Keratinocyte (primary cell): ENCODE data around the gene SCUBE3. TPM values are rescaled to one million over a fixed set of nuclear protein-coding genes. Genes with fewer than 3 reads are reported as not detected.

ENCODE experiments used
- DNase-seq: peaks from one replicate; pipeline ENCODE4 v3.0.0-alpha.2; 2011; ENCODE audit warnings: low read depth, missing footprints, low spot score
- FAIRE-seq: peaks from 2 replicates; lab custom pipeline; 2011; peaks lifted over from hg19 to GRCh38; lab: Jason Lieb, UNC
- H2AFZ ChIP-seq: 2 replicates; pipeline ENCODE4 v1.6.0; 2012; ENCODE audit warnings: low read length, control low read depth, inconsistent platforms; ENCODE audit not compliant: control insufficient read depth
- H3K27ac ChIP-seq: 2 replicates; pipeline ENCODE4 v1.5.1; 2011; ENCODE audit warnings: low read length; ENCODE audit not compliant: control insufficient read depth, insufficient read depth
- H3K27me3 ChIP-seq: 3 replicates; pipeline ENCODE4 v1.6.0; 2011; ENCODE audit warnings: low read length; ENCODE audit not compliant: control insufficient read depth, insufficient read depth; ENCODE audit errors: extremely low read depth
- H3K36me3 ChIP-seq, 2 experiments: 2 replicates in 1 of 2; 3 replicates in 1 of 2; pipeline ENCODE4 v1.5.1; 2011; ENCODE audit warnings: low read length in 2 of 2, mild to moderate bottlenecking in 1 of 2; ENCODE audit not compliant: control insufficient read depth in 2 of 2, insufficient read depth in 2 of 2; ENCODE audit errors: extremely low read depth in 1 of 2
- H3K4me1 ChIP-seq: 3 replicates; pipeline ENCODE4 v1.5.1; 2011; ENCODE audit warnings: low read length; ENCODE audit not compliant: control insufficient read depth, insufficient read depth; ENCODE audit errors: extremely low read depth
- H3K4me2 ChIP-seq: 3 replicates; pipeline ENCODE4 v1.6.0; 2011; ENCODE audit warnings: low read depth, low read length; ENCODE audit not compliant: control insufficient read depth, insufficient read depth; ENCODE audit errors: extremely low read depth
- H3K4me3 ChIP-seq, 3 experiments: fragments of 200-600 bp in 1 of 3; sonication (generic) in 1 of 3; 2 replicates in 2 of 3; 3 replicates in 1 of 3; pipeline ENCODE4 v1.5.1; 2011 to 2016; ENCODE audit warnings: low read length in 3 of 3, mild to moderate bottlenecking in 3 of 3, control low read depth in 2 of 3, inconsistent platforms in 1 of 3, low read depth in 1 of 3, mixed read lengths in 1 of 3, mixed run types in 1 of 3, moderate library complexity in 1 of 3; ENCODE audit not compliant: control insufficient read depth in 2 of 3, insufficient read depth in 2 of 3; ENCODE audit errors: extremely low read depth in 1 of 3
- H3K79me2 ChIP-seq: 2 replicates; pipeline ENCODE4 v1.6.0; 2012; ENCODE audit warnings: low read length; ENCODE audit not compliant: control insufficient read depth, insufficient read depth
- H3K9ac ChIP-seq: 3 replicates; pipeline ENCODE4 v1.6.0; 2011; ENCODE audit warnings: low read length; ENCODE audit not compliant: control insufficient read depth, insufficient read depth; ENCODE audit errors: extremely low read depth
- H3K9me1 ChIP-seq: 3 replicates; pipeline ENCODE4 v1.6.0; 2011; ENCODE audit warnings: low read length; ENCODE audit not compliant: control insufficient read depth, insufficient read depth; ENCODE audit errors: extremely low read depth
- H3K9me3 ChIP-seq: 2 replicates; pipeline ENCODE4 v1.5.1; 2012; ENCODE audit warnings: low read depth, low read length; ENCODE audit not compliant: control insufficient read depth
- H4K20me1 ChIP-seq: 3 replicates; pipeline ENCODE4 v1.6.0; 2011; ENCODE audit warnings: low read length; ENCODE audit not compliant: control insufficient read depth, insufficient read depth; ENCODE audit errors: extremely low read depth
- EZH2 ChIP-seq: IDR thresholded peaks from one replicate; pipeline ENCODE4 v1.6.1; 2012; ENCODE audit warnings: inconsistent platforms, mild to moderate bottlenecking, low read length, moderate library complexity
- dilution Hi-C: fragments of 300-500 bp; cut with MboI; formaldehyde crosslinking; loops from one replicate; pipeline ENCODE4 v1.7.0; 2020; ENCODE audit warnings: low sequenced_read_pairs; ENCODE audit not compliant: extremely low pct_ligation_motif_present
- polyA plus RNA-seq, 5 experiments: library from polyadenylated mRNA; depleted of rRNA in 3 of 5; stranded (reverse) in 3 of 5; stranded (forward) in 1 of 5; unstranded in 1 of 5; fragments of >200 nt; gene quantifications; 1 replicate in 1 of 5; 2 replicates in 3 of 5; 3 replicates in 1 of 5; pipeline versions ENCODE4 v1.2.1 to v1.2.3, GENCODE V29; 2011 to 2012; ENCODE audit warnings: missing spikeins in 2 of 5, low read depth in 1 of 5, low replicate concordance in 1 of 5
- TF ChIP-seq, protein P1 (sequence below), 3 experiments: IDR thresholded peaks in 1 of 3; conservative IDR thresholded peaks in 1 of 3; optimal IDR thresholded peaks in 1 of 3; 2 replicates in 2 of 3; 3 replicates in 1 of 3; pipeline versions ENCODE3 to v1.5.1; 2011; ENCODE audit warnings: low read length in 3 of 3, mild to moderate bottlenecking in 3 of 3, moderate library complexity in 2 of 3, control low read depth in 1 of 3, inconsistent platforms in 1 of 3; ENCODE audit not compliant: insufficient read depth in 2 of 3; ENCODE audit errors: extremely low read depth in 1 of 3

SCUBE3 gene
- polyA plus RNA-seq, 1 donor (not counting 4 experiments of a cell fraction or from before 2014, with no cell fraction given): 0.01 TPM

DNA sequence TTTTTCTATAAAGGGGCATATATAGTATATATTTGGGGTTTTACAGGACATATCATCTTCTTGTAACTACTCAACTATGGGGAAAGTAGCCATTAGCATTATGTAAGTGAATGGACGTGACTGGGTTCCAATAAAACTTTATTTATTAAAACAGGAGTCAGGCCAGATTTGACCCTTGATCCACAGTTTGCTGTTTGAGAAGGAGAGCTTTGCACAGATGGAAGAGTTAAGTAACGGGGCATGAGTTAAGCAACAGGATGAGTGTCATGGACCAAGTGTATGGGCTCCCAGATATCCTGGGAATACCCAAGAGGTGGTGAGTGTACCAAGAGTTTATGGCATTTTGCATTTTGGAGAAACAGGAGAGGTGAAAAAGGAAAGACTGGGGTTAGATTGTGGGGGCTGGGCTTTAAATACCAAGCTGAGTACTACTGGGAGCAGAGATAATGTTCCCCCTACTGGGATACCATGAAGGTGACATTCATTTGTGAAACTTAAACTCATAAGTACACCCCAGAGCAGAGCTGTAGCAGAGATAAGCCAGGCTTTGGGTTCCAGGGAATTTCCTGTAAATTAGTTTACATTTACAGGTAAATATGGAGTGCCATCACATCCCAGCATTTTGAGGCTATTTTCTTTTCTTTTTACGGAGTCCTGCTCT, 18.5 kb upstream of the SCUBE3 start:
- no peak for FAIRE-seq
- Histone ChIP-seq H3K4me2 (no peak overlapping the region), H3K9me3 (no peaks in the 10 kb centered on the region), H3K27ac (no peak overlapping the region), H3K9me1 (no peaks in the 10 kb centered on the region), H3K27me3 (peaks cover 4% of the 10 kb centered on the region), H3K79me2 (no peaks in the 10 kb centered on the region), H4K20me1 (no peaks in the 10 kb centered on the region), H3K4me1 (no peaks in the 10 kb centered on the region), H3K9ac (no peak overlapping the region), H2AFZ (no peak overlapping the region), H3K36me3 (no peaks in the 10 kb centered on the region), H3K4me3 (no peak overlapping the region)
- DNase-seq: no peak
- TF ChIP-seq, protein P1, sequence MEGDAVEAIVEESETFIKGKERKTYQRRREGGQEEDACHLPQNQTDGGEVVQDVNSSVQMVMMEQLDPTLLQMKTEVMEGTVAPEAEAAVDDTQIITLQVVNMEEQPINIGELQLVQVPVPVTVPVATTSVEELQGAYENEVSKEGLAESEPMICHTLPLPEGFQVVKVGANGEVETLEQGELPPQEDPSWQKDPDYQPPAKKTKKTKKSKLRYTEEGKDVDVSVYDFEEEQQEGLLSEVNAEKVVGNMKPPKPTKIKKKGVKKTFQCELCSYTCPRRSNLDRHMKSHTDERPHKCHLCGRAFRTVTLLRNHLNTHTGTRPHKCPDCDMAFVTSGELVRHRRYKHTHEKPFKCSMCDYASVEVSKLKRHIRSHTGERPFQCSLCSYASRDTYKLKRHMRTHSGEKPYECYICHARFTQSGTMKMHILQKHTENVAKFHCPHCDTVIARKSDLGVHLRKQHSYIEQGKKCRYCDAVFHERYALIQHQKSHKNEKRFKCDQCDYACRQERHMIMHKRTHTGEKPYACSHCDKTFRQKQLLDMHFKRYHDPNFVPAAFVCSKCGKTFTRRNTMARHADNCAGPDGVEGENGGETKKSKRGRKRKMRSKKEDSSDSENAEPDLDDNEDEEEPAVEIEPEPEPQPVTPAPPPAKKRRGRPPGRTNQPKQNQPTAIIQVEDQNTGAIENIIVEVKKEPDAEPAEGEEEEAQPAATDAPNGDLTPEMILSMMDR (optimal IDR thresholded peaks at IDR 0.05 in 1 of 3, IDR thresholded peaks at IDR 0.05 in 1 of 3, conservative IDR thresholded peaks at IDR 0.05 in 1 of 3; ENCODE audit: extremely low read depth in 1 of 3, insufficient read depth in 2 of 3, low read length in 3 of 3): no peak
- no peak for TF ChIP-seq EZH2
- dilution Hi-C loops: no loop called here

DNA sequence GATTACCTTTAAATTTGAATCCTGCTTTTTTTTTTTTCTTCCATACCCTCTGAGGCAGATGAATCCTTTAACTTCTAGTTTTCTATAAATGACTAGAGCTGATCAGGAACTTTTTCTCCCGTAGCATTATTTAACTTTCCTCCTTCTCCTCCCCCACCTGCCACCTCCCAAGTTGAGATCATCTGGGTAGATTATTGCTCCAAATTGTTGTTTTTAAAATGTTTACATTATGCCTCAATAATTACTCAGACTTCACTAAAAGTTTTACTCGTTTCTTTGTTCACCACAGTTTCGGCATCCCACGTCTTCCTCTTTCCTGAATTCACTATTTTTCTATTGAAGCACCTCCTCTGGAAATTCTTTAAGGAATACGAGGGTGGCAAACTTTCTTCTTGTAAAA, 16.6 kb upstream of the SCUBE3 start:
- FAIRE-seq (no peak), DNase-seq (no peak)
- Histone ChIP-seq H3K4me1 (no peaks in the 10 kb centered on the region), H3K9me1 (no peaks in the 10 kb centered on the region), H3K27ac (no peak overlapping the region), H3K79me2 (no peaks in the 10 kb centered on the region), H3K4me3 (no peak overlapping the region), H2AFZ (no peak overlapping the region), H3K9ac (no peak overlapping the region), H3K9me3 (no peaks in the 10 kb centered on the region), H3K4me2 (no peak overlapping the region), H3K36me3 (no peaks in the 10 kb centered on the region), H4K20me1 (no peaks in the 10 kb centered on the region), H3K27me3 (peaks cover 4% of the 10 kb centered on the region)
- dilution Hi-C loops: no loop called here
- TF ChIP-seq, protein P1 (optimal IDR thresholded peaks at IDR 0.05 in 1 of 3, IDR thresholded peaks at IDR 0.05 in 1 of 3, conservative IDR thresholded peaks at IDR 0.05 in 1 of 3; ENCODE audit: extremely low read depth in 1 of 3, insufficient read depth in 2 of 3, low read length in 3 of 3): no peak
- TF ChIP-seq EZH2: no peak
